ENCODE measurements around the gene COCH. TPM values are rescaled to one million over a fixed set of nuclear protein-coding genes. Genes with fewer than 3 reads are reported as not detected.
A peak's percentile ranks its signal among the peaks of the same experiment; 100 is the strongest.

COCH gene
- total RNA-seq, 3 donors from 2014 or later = 0.82 to 1.2 (median 0.87) TPM

DNA sequence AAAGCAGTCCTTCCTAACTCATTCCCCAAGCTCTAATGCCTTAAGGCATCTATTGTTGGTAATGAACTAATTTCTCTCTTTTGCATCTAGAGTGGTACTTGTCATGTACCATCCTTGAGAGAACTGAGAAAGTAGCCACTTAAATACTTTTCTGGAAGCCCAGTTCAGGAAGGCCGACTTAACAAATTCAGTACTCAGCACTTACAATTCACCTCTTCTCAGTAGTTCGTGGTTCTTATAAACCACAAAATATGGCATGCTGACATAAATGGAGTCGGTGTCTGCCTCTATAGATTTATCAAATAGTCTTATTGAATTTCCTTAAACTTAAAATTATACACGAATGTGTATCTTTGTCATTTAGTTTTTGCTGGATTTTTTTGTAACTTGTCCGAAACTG lies 9.4 kb upstream of the COCH start:
- H3K36me3 Mint-ChIP-seq (ENCODE audit: insufficient read depth) = no peaks in the 10 kb centered on the region

DNA sequence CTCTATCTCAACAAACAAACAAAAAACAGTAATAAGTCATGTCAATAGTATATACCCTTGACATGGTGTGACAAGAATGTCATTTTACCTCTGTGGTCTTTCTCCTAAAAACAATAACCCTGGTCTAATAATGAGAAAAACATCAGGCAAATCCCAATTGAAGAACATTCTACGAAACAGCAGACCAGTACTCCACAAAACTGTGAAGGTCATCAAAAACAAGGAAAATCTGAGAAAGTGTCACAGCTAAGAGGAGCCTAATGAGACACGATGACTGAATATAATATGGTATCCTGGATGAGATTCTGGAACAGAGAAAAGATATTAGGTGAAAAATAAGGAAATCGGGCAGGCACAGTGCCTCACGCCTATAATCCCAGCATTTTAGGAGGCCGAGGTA lies 5.6 kb upstream of the COCH start:
- ATAC-seq = no peak
- Mint-ChIP-seq H3K27me3 (ENCODE audit: low read depth) (peaks cover 33% of the 10 kb centered on the region), H3K36me3 (ENCODE audit: insufficient read depth) (no peaks in the 10 kb centered on the region), H3K4me1 (ENCODE audit: low read depth) (peaks cover 5% of the 10 kb centered on the region), H3K9me3 (no peaks in the 10 kb centered on the region), H3K4me3 (no peak overlapping the region)
- DNase-seq = no peak

More for the DNA sequence above, 9.4 kb upstream of the COCH start:
- no peak overlapping the region for H3K4me3 Mint-ChIP-seq
- no peaks in the 10 kb centered on the region for H3K9me3 Mint-ChIP-seq
- peaks cover 16% of the 10 kb centered on the region for H3K27me3 Mint-ChIP-seq (ENCODE audit: low read depth)
- H3K4me1 Mint-ChIP-seq (ENCODE audit: low read depth) = peaks cover 4% of the 10 kb centered on the region
- no peak for ATAC-seq
- no peak for DNase-seq

GRCh38 chr14:30869551-30870155 lies 4.7 kb upstream of the COCH start:
- ATAC-seq (no peak), DNase-seq (no peak)
- Mint-ChIP-seq H3K9me3 (no peaks in the 10 kb centered on the region), H3K4me1 (ENCODE audit: low read depth) (peaks cover 6% of the 10 kb centered on the region), H3K36me3 (ENCODE audit: insufficient read depth) (no peaks in the 10 kb centered on the region), H3K4me3 (no peak overlapping the region), H3K27me3 (ENCODE audit: low read depth) (peaks cover 32% of the 10 kb centered on the region)

DNA sequence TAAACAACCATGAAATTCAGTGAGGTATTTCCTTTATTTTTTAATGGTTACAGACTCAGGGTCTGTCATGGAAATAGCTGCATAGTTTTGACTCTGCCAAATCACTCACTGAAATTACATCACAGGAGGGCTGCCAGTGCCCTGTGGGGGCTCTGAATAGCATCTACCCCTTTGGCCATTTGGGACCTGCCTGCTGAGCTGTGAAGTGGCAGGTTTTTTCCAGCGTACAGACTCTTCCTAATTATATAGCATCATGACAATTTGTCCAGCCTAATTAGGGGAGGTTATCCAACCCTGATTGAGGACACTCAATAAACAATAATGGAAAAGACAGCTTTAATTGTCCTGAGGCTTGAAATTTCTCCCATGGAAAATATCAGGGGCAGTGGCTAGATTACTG lies 1.8 kb upstream of the COCH start:
- Mint-ChIP-seq H3K9me3 (no peaks in the 10 kb centered on the region), H3K4me3 (no peak overlapping the region), H3K4me1 (ENCODE audit: low read depth) (peaks cover 10% of the 10 kb centered on the region), H3K36me3 (ENCODE audit: insufficient read depth) (peaks cover 2% of the 10 kb centered on the region), H3K27me3 (ENCODE audit: low read depth) (peaks cover 54% of the 10 kb centered on the region)
- ATAC-seq = no peak
- no peak for DNase-seq

GRCh38 chr14:30873308-30874119 lies 845 bp upstream of the COCH start:
- H3K4me3 Mint-ChIP-seq = peak overlapping the region; percentile 33
- peaks cover 2% of the 10 kb centered on the region for H3K36me3 Mint-ChIP-seq (ENCODE audit: insufficient read depth)
- H3K9me3 Mint-ChIP-seq = no peaks in the 10 kb centered on the region
- peaks cover 10% of the 10 kb centered on the region for H3K4me1 Mint-ChIP-seq (ENCODE audit: low read depth)
- peaks cover 57% of the 10 kb centered on the region for H3K27me3 Mint-ChIP-seq (ENCODE audit: low read depth)
- ATAC-seq = no peak
- no peak for DNase-seq

DNA sequence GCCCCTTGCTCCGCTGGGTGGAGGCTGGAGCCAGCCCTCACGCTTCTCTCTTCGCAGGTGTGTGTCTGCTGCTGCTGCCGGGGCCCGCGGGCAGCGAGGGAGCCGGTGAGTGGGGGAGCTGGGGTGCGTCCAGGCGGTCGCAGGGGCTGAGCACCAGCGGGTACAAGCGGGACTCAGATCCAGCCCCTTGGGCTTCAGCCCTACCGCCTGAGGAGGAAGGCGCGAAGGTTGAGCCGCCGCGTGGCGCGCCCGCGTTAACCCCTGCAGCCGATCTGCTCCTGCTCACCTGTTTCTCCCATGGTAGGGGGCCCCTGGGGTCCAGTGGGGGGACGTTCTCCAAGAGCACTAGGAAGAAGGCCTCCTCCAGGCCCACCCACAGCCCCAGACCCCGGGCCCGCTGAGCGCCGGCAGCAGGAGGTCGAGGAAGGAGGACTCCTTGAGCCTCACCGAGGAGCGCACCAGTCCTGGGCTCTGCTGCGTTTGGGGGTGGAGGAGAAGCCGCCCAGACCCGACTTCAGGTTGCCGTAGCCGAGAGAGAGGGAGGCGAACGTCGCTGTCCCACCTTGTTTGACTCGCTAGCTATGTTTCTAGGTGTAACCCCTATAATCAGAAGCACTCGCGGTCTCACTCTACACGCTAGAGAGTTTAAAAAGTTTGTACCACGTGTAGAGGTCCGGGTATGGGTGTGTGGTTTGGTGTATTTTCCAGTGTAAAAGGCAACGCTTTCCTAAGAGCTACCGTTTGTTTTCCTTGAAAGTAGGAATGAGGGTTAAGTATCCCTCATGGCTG lies 834 bp downstream of the COCH start:
- Mint-ChIP-seq H3K27me3 (ENCODE audit: low read depth) (peaks cover 52% of the 10 kb centered on the region), H3K4me1 (ENCODE audit: low read depth) (peaks cover 10% of the 10 kb centered on the region), H3K36me3 (ENCODE audit: insufficient read depth) (peaks cover 2% of the 10 kb centered on the region), H3K4me3 (peak overlapping the region; percentile 78), H3K9me3 (no peaks in the 10 kb centered on the region)
- DNase-seq (no peak), ATAC-seq (peak; percentile 39 to 44)

DNA sequence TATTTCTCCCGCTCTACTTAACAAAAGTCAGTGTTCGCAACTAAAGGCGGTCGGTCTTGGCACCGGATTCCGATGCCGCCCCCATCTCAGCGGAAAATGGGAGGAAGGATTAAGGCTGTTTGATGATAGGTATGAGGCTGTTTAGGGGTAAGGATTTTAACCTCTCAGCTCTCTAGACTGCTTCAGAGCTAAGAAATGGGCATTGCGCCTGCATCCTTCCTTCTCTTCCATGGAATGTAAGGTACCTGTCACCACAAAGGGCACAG lies 1.4 kb downstream of the COCH start:
- no peaks in the 10 kb centered on the region for H3K9me3 Mint-ChIP-seq
- peaks cover 10% of the 10 kb centered on the region for H3K4me1 Mint-ChIP-seq (ENCODE audit: low read depth)
- peaks cover 2% of the 10 kb centered on the region for H3K36me3 Mint-ChIP-seq (ENCODE audit: insufficient read depth)
- H3K27me3 Mint-ChIP-seq (ENCODE audit: low read depth) = peaks cover 50% of the 10 kb centered on the region
- peak overlapping the region; percentile 78 for H3K4me3 Mint-ChIP-seq
- DNase-seq (no peak), ATAC-seq (no peak)

DNA sequence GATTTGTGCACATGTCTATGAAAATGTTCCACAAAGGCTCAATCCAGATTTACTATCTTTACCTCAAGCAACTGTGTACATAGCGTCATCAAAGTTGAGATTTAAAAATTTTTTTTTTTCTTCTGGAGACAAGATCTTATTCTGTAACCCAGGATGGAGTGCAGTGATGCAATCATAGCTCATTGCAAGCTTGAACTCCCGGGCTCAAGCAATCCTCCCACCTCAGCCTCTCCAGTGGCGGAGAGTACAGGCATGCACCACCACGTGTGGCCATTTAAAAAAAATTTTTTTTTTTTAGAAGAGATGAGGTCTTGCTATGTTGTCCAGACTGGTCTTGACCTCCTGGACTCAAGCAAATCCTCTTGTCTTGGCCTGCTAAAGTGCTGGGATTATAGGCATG lies 2.3 kb downstream of the COCH start:
- no peak overlapping the region for H3K4me3 Mint-ChIP-seq
- DNase-seq (no peak), ATAC-seq (no peak)
- peaks cover 10% of the 10 kb centered on the region for H3K4me1 Mint-ChIP-seq (ENCODE audit: low read depth)
- H3K27me3 Mint-ChIP-seq (ENCODE audit: low read depth) = peaks cover 44% of the 10 kb centered on the region
- H3K36me3 Mint-ChIP-seq (ENCODE audit: insufficient read depth) = peaks cover 2% of the 10 kb centered on the region
- no peaks in the 10 kb centered on the region for H3K9me3 Mint-ChIP-seq

DNA sequence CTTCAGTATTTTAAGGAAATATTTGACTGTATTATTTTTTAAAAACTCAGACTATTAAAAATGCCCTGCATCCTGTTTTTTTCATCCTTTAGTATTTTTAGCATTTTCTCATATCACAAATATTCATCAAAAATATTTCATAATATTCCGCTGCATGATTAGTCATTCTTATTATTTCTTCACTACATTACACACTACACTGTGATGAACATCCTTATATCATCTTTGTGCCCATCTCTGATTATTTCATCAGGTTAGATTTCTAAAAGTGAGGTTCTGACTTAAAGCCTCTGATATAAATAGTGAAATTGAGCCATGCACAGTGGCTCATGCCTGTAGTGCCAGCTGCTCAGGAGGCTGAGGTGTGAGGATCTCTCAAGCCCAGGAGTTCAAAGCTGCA lies 8.1 kb downstream of the COCH start:
- Mint-ChIP-seq H3K36me3 (ENCODE audit: insufficient read depth) (no peaks in the 10 kb centered on the region), H3K9me3 (no peaks in the 10 kb centered on the region), H3K4me3 (no peak overlapping the region), H3K27me3 (ENCODE audit: low read depth) (peaks cover 5% of the 10 kb centered on the region), H3K4me1 (ENCODE audit: low read depth) (no peaks in the 10 kb centered on the region)
- no peak for ATAC-seq
- DNase-seq = no peak

- no peak for ATAC-seq
- H3K4me1 Mint-ChIP-seq (ENCODE audit: low read depth) = no peaks in the 10 kb centered on the region
- H3K27me3 Mint-ChIP-seq (ENCODE audit: low read depth) = no peaks in the 10 kb centered on the region
Observed at GRCh38 chr14:30883508-30884294, 9.3 kb downstream of the COCH start.

GRCh38 chr14:30884901-30885300 lies 10.5 kb downstream of the COCH start:
- Mint-ChIP-seq H3K4me1 (ENCODE audit: low read depth) (no peaks in the 10 kb centered on the region), H3K27me3 (ENCODE audit: low read depth) (no peaks in the 10 kb centered on the region), H3K36me3 (ENCODE audit: insufficient read depth) (no peaks in the 10 kb centered on the region), H3K4me3 (no peak overlapping the region), H3K9me3 (no peaks in the 10 kb centered on the region)
- no peak for DNase-seq
- no peak for ATAC-seq

More at GRCh38 chr14:30883508-30884294, 9.3 kb downstream of the COCH start:
- no peak for DNase-seq
- H3K36me3 Mint-ChIP-seq (ENCODE audit: insufficient read depth) = no peaks in the 10 kb centered on the region
- no peak overlapping the region for H3K4me3 Mint-ChIP-seq
- H3K9me3 Mint-ChIP-seq = no peaks in the 10 kb centered on the region

DNA sequence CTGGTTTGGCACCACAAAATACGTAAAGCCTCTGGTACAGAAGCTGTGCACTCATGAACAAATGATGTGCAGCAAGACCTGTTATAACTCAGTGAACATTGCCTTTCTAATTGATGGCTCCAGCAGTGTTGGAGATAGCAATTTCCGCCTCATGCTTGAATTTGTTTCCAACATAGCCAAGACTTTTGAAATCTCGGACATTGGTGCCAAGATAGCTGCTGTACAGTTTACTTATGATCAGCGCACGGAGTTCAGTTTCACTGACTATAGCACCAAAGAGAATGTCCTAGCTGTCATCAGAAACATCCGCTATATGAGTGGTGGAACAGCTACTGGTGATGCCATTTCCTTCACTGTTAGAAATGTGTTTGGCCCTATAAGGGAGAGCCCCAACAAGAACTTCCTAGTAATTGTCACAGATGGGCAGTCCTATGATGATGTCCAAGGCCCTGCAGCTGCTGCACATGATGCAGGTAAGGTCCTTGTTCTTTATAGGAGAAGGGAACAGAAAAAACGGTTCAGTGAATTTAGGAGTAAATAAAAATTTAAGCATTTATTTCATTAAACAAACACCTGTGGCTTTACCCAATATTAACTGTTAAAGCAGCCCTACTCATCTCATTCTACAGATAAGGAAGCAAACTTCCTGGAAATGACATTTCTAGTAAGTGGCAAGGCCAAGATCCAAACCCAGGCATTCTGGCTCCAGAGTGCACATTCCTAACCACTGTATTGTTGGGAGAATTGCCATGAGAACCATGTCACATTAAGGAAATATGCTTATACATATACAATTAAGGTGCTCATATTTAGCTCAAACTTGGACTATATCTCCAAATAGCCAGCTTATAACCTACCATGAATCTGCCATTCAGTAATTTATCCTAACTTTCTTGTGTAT lies 11.7 kb downstream of the COCH start:
- Mint-ChIP-seq H3K9me3 (no peaks in the 10 kb centered on the region), H3K4me3 (no peak overlapping the region), H3K36me3 (ENCODE audit: insufficient read depth) (no peaks in the 10 kb centered on the region), H3K27me3 (ENCODE audit: low read depth) (no peaks in the 10 kb centered on the region), H3K4me1 (ENCODE audit: low read depth) (no peaks in the 10 kb centered on the region)
- DNase-seq (no peak), ATAC-seq (no peak)

DNA sequence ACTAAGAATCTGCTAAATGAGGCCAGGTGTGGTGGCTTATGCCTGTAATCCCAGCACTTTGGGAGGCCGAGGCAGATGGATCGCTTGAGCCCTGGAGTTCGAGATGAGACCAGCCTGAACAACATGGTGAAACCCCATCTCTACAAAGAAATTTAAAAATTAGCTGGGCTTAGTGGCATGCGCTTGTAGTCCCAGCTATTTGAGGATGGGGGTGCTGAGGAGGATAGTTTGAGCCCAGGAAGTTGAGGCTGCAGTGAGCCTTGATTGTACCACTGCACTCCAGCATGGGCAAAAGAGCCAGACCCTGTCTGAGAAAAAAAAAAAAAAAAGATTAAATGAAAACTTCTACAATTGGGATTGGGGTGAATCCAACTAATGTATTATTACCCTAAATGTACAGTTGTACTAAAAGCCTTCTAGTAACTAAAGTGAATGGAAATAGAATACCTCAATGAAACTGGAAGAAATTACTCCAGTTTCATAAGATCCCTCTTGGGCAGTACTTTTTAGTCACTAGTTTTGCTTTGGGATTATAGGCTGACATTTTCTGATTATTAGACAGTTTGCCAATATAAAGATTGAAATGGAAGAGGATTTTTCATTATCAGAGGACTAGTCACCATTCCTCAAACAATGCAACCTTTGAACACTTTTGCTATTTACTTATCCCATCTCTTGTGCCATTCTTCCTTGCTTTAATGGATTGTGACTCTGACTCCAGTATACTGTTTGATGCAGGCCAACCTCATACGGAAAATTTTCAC lies 14.3 kb downstream of the COCH start:
- H3K4me3 Mint-ChIP-seq = no peak overlapping the region
- no peaks in the 10 kb centered on the region for H3K4me1 Mint-ChIP-seq (ENCODE audit: low read depth)
- H3K9me3 Mint-ChIP-seq = no peaks in the 10 kb centered on the region
- DNase-seq (no peak), ATAC-seq (no peak)
- H3K36me3 Mint-ChIP-seq (ENCODE audit: insufficient read depth) = peaks cover 2% of the 10 kb centered on the region
- no peaks in the 10 kb centered on the region for H3K27me3 Mint-ChIP-seq (ENCODE audit: low read depth)

Data from activated T-cell treated with anti-CD3 and anti-CD28 coated beads, Interleukin-2, amount 50 U/mL, for 4 hours (primary cell).